Measurements from ENCODE around the gene CELF2.

Gene CELF2

DNA sequence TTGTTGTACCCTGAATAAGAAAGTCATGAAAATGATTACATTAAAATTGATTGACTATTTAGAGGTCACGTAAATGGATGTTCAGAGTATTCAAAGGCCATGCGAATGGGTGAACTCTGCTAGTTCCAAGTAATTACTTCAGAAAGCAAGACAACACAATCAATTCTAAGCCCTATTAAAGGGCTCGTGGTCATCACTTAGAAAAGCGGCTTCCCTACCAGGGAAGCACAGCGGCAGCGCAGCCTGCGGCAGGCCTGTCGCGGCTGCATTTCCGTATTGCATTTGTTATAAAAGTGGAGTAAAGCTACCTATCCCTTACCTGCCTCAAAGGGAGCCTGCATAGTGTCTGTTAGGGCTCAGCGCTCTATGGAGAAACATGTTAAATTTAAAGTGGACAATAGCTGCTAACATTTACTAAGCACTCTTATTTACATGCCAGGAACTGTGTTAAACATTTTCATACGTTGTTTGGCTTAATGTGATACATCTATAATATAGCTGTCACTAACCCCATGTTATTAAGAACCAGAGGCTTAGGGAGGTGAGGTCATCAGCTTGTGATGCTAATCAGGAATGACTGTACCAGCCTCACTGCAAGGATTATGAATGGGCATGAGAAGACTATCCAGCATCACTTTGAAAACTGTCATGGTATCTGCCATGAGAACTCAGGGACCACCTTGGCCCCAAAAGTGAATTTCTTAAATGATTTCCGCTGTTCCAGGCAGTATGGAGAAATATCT is 187.5 kb downstream of the CELF2 start:
- Histone ChIP-seq H3K9me2 (replicated peaks; ENCODE audit: insufficient read depth, low read length) (no peaks in the 10 kb centered on the region), H3K27me3 (ENCODE audit: low read length) (no peaks in the 10 kb centered on the region), H3F3A (ENCODE audit: insufficient read depth) (no peaks in the 10 kb centered on the region), H2AFZ (ENCODE audit: low read depth, low read length, severe bottlenecking) (no peak overlapping the region), H3K4me3 (ENCODE audit: insufficient read depth, low read length, poor library complexity, severe bottlenecking) (no peak overlapping the region), H3K9me3 (ENCODE audit: insufficient read depth, low read length) (no peaks in the 10 kb centered on the region), H3K36me3 (ENCODE audit: low read length) (no peaks in the 10 kb centered on the region), H3K27ac (ENCODE audit: low read depth, low read length) (no peak overlapping the region), H3K79me2 (ENCODE audit: insufficient read depth, low read length) (no peaks in the 10 kb centered on the region), H4K20me1 (ENCODE audit: low read depth, low read length) (no peaks in the 10 kb centered on the region; the same call in 1 of the 2 replicates), H3K4me2 (ENCODE audit: low read depth, low read length, poor library complexity, severe bottlenecking) (no peak overlapping the region), H3K9ac (ENCODE audit: low read length) (no peak overlapping the region)
- TF ChIP-seq EZH2phosphoT487 (conservative IDR thresholded peaks at IDR 0.05; ENCODE audit: low read length): no peak
- TF ChIP-seq, protein P1, sequence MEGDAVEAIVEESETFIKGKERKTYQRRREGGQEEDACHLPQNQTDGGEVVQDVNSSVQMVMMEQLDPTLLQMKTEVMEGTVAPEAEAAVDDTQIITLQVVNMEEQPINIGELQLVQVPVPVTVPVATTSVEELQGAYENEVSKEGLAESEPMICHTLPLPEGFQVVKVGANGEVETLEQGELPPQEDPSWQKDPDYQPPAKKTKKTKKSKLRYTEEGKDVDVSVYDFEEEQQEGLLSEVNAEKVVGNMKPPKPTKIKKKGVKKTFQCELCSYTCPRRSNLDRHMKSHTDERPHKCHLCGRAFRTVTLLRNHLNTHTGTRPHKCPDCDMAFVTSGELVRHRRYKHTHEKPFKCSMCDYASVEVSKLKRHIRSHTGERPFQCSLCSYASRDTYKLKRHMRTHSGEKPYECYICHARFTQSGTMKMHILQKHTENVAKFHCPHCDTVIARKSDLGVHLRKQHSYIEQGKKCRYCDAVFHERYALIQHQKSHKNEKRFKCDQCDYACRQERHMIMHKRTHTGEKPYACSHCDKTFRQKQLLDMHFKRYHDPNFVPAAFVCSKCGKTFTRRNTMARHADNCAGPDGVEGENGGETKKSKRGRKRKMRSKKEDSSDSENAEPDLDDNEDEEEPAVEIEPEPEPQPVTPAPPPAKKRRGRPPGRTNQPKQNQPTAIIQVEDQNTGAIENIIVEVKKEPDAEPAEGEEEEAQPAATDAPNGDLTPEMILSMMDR (IDR thresholded peaks at IDR 0.05; ENCODE audit: insufficient read depth, low read length, poor library complexity, severe bottlenecking): no peak

DNA sequence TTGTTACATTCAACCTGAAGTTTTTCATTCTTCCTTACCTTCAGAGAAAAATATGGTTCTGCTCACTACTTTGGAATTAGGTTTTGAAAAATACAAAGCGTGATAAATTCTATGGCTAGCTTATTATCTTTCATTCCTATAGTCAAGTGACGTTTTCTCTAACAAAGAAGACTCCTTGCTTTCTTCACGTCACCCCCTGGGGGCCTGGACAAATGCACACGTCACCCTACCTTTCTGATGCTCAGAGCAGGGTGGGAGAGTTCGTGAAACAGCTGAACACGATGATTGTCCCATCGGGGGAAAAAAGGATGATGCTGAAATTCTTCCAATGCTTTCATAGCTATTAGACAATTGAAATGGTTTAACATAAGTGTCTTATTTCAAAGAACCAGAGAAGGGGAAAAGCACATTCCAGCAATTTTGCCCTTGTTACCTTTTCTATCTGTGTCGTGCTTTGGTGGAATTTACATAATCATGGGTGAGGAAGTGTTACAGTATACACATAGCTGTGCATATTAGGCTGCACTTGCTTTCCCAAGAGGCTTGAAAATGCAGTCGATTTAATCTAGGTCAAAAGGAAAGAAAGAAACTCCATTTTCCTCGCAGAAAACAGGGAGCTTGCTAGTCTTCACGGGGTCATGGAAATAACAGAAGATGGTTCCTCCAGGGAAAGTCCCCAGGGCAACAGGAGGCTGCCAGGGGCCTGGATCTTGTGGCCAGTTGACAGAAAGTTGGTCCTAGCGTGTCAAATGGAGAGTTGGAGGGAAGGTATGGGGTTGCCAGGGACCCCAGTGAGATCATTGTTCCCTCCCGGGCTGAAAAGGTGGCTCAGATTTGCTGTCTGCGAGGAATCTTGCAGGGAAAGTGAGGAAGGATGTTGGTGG is 189.2 kb downstream of the CELF2 start:
- Histone ChIP-seq H4K20me1 (ENCODE audit: low read depth, low read length) (no peaks in the 10 kb centered on the region; the same call in 1 of the 2 replicates), H3K9me3 (ENCODE audit: insufficient read depth, low read length) (no peaks in the 10 kb centered on the region), H3K27me3 (ENCODE audit: low read length) (no peaks in the 10 kb centered on the region), H3K36me3 (ENCODE audit: low read length) (no peaks in the 10 kb centered on the region), H2AFZ (ENCODE audit: low read depth, low read length, severe bottlenecking) (no peak overlapping the region), H3K9ac (ENCODE audit: low read length) (no peak overlapping the region), H3K79me2 (ENCODE audit: insufficient read depth, low read length) (no peaks in the 10 kb centered on the region), H3K9me2 (replicated peaks; ENCODE audit: insufficient read depth, low read length) (no peaks in the 10 kb centered on the region), H3K4me3 (ENCODE audit: insufficient read depth, low read length, poor library complexity, severe bottlenecking) (no peak overlapping the region), H3F3A (ENCODE audit: insufficient read depth) (no peaks in the 10 kb centered on the region), H3K4me2 (ENCODE audit: low read depth, low read length, poor library complexity, severe bottlenecking) (no peak overlapping the region), H3K27ac (ENCODE audit: low read depth, low read length) (no peak overlapping the region)
- TF ChIP-seq, protein P1 (IDR thresholded peaks at IDR 0.05; ENCODE audit: insufficient read depth, low read length, poor library complexity, severe bottlenecking): no peak
- TF ChIP-seq EZH2phosphoT487 (conservative IDR thresholded peaks at IDR 0.05; ENCODE audit: low read length): no peak

DNA sequence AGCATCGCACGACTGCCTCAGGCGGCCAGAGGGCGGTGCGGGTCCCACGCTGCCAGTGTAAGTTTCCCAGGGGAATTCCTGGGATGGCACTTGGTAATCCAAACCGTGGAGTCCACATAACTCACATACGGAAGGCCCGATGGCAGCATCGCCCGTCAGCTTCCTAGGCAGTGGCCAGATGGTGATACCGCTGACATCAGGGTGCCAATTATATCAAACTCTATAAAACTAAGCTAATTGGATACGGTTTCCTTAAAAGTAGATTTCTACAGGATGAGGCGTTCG is 189.8 kb downstream of the CELF2 start:
- H3F3A ChIP-seq (ENCODE audit: insufficient read depth): no peaks in the 10 kb centered on the region
- H3K9me2 ChIP-seq (replicated peaks; ENCODE audit: insufficient read depth, low read length): no peaks in the 10 kb centered on the region
- H3K9ac ChIP-seq (ENCODE audit: low read length): no peak overlapping the region
- no peak overlapping the region for H3K27ac ChIP-seq (ENCODE audit: low read depth, low read length)
- no peaks in the 10 kb centered on the region for H3K36me3 ChIP-seq (ENCODE audit: low read length)
- H4K20me1 ChIP-seq (ENCODE audit: low read depth, low read length): no peaks in the 10 kb centered on the region; the same call in 1 of the 2 replicates
- H3K27me3 ChIP-seq (ENCODE audit: low read length): no peaks in the 10 kb centered on the region
- no peaks in the 10 kb centered on the region for H3K79me2 ChIP-seq (ENCODE audit: insufficient read depth, low read length)
- TF ChIP-seq EZH2phosphoT487 (conservative IDR thresholded peaks at IDR 0.05; ENCODE audit: low read length): no peak
- TF ChIP-seq, protein P1 (IDR thresholded peaks at IDR 0.05; ENCODE audit: insufficient read depth, low read length, poor library complexity, severe bottlenecking): no peak
- H3K4me3 ChIP-seq (ENCODE audit: insufficient read depth, low read length, poor library complexity, severe bottlenecking): no peak overlapping the region
- no peak overlapping the region for H2AFZ ChIP-seq (ENCODE audit: low read depth, low read length, severe bottlenecking)
- H3K4me2 ChIP-seq (ENCODE audit: low read depth, low read length, poor library complexity, severe bottlenecking): no peak overlapping the region
- no peaks in the 10 kb centered on the region for H3K9me3 ChIP-seq (ENCODE audit: insufficient read depth, low read length)

Data from SU-DHL-6 (cell line).